HG03064 (cell line): ENCODE results near the gene ATP10B.

ENCODE experiments used
- ATAC-seq: cut with Tn5 transposase; IDR thresholded peaks from one replicate; pipeline ENCODE4 v1.9.1; 2021; ENCODE audit warnings: low read depth; ENCODE audit not compliant: unreplicated experiment

Gene ATP10B

DNA sequence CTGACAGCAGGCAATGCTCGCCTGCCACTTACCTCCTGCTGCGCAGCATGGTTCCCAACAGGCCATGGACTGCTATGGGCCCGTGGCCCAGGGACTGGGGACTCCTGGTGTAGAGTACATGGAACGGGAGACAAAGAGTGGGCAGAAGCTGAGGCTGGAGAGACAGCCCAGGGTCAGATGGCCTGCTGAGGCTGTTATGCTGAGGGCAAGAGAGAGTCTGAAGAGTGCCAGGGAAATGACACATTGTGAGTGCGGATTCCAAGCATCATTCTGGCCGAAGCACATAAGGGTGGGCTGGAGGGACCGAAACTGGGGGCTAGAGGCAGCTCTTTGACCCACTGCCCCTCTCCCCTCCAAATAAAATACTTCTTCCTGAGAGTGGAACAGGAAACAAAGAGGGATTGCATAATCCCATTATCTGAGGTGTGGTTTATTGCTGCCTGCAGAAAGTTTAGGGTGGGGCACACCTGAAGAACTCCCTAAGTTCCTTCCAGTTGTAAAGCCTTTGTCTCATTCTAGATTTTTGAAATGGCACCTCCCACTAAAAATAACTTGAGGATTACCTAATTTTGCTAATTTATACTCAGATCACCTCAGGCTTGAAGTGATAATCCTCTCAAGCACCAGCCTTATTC is 158.1 kb downstream of the ATP10B start:
- no peak for ATAC-seq

DNA sequence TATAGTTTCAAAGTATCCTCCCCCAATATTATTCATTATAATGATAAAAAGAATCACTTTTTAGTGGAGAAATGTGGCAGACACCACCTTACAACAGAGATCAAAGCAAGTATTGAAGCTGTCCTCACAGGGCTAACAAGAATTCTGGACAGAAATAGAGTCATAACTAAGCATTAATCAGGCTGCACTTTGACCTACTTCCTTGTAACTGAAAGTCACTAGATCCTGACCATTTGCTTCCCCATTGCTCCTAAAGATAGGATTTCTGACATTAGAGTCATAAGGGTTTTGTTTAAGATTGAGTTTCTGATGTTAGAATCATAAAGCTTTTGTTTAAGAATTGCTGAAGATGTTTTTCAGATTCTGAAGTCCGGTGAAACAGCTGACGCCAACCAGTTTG is 159.7 kb downstream of the ATP10B start:
- no peak for ATAC-seq

DNA sequence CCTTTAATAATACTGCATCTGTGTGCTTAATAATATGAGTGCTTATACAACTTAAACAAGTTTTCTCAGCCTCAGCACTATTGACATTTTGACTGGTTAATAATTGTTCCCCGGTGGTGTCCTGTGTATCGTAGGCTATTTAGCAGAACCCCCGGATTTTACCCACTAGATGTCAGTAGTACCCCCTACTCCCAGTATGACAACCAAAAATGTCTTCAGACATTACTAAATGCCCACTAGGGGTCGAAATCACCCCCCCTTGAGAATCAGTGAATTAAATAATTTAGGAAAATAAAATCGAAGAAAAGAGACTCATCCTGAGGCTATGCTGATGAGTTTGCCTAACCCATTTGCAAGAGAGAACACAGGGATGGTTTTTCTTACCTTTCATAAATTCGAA is 166.3 kb downstream of the ATP10B start:
- no peak for ATAC-seq

DNA sequence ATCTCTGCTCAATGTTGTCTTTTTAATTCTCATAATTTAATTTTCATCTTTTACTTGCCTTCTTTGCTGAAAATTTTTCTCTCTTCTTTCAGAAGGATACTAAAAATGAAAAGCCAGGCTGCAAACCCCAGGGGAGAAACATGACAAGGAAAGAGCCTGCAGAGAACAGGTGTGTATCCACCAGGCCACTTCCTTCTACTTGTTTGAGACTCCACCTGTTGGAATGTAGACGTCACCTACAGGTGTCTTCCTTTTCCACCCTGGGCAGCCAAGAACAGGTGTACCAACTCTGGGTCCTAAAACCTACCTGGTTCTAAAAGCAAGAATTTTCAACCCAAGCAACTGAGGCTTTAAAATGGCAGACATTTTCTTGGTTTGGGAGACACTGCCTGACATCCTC is 166.8 kb downstream of the ATP10B start:
- no peak for ATAC-seq

DNA sequence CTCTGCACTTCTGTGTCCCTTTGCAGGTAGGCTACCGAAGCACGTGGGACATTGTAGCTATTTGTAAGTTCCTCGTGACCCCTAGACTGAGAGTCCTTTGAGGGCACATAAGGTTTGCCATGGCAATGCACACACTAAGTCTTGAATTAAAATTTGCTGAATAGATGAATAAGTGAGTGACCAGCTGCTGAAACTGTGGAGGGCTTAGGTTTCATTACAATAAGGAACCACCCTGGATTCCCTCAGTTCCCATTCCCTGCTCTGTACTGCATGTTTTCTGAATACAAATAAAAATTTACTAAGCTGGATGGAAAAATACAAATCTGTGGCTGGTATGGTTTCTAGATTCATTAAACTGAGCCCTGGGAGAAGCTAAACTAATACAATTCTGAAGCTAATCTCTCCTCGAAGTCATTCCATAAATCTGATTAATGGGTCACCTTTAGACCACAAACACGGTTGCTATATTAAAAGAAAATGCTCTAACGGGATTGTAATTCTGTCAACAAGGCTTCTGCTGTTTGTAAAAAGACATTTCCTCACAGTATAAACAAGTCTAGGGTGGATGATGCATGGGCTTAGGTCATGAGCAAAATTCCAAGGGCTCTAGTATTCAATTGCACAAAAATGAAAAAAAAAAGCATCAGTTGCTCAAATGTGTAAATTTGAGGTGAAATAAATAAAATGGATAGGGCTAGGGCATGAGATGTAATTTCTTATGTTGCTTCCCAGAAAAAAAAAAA is 172.3 kb downstream of the ATP10B start:
- ATAC-seq: no peak

DNA sequence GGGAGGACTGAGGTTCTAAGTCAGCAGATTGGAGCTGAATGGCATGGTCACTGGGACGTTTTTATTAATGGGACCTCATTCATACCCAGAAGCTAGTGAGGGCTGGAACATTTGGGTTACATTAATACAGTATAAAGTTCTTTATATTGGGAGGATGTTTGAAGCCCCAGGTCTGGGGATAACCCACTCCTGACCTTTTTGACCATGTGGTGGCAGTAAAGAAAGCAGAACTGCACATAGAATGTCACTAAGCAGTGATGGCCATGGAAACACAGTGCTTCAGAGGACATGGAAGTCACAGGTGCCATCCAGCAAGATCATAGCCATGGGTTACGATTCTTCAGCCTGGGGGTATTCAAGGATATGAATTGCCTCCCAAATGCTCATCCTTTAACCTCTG is 176.0 kb downstream of the ATP10B start:
- ATAC-seq: no peak

DNA sequence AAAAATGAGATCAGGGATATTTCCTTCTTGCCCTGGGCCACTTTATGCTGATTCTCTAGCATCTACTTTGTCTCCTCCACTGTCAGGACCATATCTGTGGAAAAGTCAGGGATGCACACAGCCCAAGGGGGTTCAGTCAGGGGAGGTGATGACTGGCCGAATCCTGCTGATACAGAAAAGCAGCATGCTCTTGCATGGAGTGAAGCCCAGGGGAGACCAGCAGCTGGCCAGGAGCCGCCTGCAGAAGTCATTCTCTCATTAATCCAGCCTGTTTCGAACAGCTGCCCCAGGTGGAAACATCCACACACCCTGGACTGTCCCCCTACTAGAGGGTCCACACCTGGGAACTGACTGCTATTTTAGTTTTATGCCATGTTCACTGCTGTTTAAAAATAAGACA is 177.1 kb downstream of the ATP10B start:
- no peak for ATAC-seq

DNA sequence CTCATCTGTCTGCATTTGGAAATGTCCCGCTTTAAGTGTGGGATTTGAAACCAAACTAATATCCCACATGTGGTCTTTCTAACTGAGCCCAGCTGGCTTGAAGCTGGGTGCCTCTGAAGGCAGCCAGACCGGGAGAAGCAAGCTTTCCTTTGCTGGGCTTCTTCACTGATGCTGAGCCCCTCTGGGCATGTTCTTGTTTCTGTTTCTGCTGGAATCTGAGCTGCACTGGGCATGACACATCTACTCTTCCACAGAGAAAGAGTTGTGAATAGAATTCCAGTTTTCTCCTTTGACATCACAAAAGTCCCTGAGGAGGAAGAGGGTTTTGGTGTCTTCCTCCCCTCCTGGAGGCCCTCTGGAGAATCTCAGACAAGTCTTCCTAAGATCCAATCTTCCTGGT is 179.5 kb downstream of the ATP10B start:
- ATAC-seq: no peak

DNA sequence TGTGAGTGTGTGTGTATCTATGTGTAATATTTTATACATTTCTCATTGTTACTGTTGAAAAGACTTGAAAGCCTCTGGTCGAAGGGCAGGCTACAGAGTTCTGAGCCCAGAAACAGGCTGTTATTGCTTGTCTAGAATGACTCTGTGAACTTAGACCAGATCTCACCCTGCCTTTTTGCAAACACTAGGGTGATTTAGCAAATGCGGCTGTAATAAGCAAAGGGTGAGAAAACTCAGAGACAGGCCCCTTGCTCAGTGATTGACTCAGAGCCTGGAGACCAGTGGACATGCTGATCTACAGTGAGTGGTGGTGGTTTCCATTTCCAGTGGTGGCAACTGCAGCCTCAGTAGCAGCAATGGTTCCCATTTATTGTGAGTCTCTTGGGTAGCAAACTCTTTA is 183.7 kb downstream of the ATP10B start:
- no peak for ATAC-seq

DNA sequence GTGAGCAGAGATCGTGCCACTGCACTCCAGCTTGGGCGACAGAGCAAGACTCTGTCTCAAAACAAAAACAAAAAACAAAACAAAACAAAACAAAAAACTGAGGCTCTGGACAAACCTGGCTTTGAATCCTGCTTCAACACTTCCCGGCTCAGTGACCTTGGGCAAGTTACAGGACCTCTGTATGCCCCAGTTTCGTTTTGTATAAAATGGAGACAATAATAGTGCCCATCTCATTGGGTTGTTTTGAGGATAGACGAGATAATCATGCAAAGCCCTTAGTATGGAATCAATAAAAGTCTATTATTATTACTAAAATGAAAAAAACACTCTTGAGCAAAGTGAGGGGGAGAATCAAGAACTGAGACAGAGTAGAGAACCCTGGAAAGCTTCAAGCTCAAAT is 184.9 kb downstream of the ATP10B start:
- no peak for ATAC-seq

DNA sequence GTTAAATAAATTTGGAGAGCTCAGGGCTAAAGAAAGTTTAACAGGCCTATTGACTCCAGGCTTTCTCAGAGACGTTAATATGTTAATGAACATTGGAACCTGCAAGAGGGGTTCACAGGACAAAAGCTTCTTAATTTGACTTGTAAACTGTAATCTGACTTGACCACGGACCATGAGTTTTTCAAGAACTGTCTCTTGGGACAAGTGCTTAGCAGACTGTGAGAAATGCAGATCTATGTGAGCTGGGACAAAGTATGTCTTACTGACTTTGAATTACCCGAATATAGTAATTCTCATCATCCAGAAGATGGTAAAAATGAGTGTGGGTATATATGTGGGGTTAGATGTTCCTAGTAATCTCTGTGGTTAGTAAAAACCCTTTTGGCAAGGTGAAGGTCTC is 186.6 kb downstream of the ATP10B start:
- ATAC-seq: no peak

DNA sequence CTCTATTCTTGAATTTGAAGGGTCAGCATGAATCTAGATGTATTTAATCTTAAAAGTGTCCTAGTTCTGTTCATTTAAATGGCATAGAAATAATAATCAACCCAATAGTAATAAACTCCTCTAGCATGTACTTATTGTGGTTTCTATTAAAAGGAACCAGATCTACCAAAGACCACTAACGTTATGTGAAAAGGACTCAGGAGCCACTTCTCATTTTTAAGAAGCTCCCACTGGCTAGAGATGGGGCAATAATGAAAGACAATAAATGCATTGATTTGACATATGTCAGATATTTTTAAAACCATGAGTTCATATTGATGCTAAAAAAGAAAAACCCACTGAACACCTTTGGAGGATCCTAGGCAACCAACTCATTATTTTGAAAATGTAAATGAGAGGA is 191.9 kb downstream of the ATP10B start:
- no peak for ATAC-seq

DNA sequence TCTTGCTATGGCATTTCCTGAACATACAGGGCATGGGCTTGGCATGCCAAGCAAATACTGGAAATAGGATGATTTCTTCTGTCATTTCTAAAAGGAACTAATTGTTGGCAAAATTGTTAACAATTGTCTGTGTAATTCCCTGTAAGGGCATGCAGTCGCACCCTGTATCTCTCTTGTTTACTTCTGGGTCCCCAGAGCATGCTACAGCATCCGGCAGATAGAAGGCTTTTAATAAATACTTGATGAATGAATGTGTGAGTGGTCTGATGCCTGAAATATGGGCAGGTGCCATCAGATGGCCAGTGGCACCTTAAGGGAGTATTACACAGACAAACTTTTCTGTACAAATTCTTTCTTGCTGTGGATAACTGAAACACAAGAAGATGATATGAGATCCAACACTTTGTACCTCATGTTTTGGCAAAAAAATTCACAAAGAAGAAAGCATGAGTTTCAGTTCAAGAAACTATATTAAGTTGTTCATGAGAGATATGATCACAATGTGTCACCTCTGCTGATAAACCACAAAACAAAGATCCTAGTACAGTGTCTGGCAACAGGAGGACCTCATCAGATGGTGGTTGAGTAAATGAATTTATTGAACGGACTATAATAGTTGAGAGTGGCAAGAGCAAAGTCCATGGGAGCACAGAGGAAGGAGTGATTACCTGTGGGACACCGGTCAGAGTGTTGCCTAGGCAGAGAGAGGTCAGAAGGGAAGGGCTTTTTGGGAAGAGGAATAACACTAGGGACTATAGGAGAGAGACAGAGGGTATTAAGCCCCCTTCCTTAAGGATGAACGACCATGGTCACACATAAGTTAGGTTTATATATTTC is 194.2 kb downstream of the ATP10B start:
- ATAC-seq: no peak

DNA sequence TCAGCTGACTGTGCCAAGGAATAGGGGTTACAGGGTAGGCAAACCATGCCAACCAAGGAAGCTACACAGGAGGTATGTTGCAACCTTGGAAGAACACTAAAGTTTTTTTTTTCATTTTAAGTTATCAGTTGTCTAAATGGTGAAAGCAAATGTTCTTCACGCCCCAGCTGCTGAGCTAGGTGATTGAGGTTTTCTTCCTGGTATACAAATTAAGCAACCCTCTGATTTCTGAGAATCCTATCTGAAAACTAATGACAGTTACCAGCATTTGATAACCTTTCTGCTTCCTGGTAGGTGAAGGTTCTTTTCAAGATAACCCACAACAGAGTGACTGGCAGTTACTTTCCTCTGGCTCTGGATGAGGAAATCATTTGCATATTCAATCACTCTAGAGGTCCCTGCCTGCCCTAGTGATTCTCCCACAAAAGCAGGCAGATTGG is 194.9 kb downstream of the ATP10B start:
- ATAC-seq: no peak

DNA sequence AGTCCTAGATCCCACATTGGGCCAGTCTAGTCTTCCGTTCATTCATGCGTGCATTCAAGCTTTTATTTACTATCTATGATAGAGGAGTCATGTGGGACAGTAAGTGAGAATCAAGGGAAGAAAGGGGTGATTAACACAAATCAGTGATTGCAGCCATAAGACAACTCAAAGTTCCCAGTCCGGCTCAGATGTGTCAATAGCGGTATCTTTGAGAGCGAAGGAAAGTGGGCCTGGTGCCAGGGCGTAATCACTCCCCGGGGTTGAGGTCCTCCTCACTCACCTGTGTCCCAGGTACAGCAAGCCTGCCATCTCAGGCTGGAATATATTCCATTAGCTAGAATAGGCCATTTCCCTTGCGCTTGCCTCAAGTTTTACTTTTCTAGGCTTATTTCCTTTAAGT is 196.3 kb downstream of the ATP10B start:
- no peak for ATAC-seq

DNA sequence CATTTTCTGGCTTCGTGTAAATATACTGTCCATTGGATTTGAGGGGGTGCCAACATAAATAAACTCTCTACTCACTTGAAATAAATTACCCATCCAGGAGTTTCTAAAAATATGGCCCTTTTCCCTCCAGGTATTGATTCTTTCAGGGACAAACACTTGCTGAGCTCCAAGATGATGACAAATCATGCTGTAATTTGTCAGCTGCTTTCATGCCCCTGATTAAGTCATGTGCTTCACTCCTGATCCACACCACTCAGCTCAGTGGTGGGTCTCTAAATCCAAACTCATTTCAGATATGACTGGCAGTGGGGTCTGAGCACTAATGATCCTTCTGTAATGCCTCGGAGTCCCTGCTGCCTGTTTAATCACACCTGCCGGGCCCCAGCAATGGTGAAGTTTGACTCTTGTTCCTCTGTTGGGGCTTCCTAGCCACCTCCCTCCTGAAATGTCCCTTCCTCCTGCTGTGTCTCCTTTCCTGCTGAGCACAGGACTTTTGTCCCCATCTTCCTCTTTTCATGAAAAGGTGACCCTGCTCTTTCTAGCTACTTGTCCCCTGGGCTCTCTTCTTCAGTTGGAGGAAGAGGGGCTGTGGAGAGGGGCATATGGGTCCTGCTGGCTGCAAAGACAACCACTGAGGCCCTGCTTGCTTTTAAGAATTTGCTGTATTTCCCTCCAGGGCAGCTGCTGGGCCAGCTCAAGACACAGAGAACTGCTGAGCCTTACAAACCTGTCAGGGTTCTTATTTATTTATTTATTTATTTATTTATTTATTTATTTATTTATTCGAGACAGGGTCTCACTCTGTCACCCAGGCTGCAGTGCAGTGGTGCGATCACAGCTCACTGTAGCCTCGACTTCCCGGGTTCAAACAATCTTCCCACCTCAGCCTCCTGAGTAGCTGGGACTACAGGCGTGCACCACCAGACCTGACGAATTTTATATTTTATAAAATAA is 200.0 kb downstream of the ATP10B start:
- no peak for ATAC-seq

DNA sequence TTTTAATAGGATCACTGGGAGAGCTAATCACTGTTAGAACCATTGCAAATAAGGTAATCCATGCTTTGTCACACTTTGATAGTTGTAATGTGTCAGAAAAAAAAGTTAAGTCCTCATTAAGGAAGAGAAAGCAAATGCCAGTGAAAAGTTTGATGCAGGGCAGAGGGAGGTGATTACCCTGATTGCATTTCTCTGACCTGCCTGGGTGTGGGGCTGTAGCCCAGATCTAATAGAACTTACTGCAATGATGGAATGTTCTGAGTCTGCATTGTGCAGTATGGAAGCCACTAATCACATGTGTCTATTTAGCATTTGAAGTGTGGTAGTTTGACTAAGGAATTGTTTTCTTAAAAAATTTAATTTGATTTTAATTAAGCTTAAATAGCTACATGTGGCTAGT is 202.7 kb downstream of the ATP10B start:
- ATAC-seq: no peak

DNA sequence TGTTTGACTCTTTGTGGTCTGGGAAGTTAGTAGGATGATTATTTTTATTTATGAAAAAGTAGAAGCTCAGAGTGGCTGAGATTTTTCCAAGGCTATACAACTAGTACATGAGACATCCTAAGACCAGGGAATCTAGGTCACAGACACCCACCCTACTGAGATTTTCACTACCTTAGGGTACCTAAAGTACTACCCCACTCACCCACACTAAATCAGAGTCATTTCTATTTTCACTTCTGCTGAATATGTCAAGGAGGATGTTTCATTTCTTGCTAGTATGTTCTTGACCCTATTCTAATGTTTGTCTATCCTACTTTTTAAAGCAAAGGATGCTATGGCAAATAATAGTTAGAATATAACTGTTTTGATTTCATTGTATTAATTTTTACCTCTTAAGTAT is 206.0 kb downstream of the ATP10B start:
- ATAC-seq: no peak

DNA sequence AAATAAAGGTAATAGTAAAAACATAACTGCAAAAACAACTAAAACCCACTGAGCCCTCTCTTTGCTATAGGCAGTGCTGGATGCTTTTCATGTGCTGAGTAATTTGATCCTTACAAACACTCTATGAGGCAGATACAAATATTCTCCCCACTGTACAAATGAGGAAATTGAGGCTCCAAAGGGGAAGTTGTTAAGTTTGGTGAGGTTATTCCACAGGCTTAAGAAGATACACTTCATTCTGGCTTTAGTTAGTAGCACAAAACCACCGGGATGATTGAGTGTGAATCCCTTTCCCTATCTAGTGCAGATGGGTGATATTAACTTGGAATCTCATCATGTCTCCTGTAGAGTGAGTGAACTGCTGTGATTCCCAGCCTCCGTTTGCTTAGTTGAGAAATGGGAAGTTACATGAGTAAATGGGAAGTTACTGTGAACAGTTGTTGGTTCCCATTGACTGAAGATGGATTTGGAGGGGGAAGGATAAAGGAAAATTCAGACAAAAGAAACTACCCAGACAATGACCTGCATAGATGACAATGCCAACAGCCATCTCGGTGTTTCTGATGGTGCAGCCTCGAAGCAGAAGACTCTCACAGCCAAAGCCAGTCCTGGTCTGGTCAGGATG is 208.3 kb downstream of the ATP10B start:
- no peak for ATAC-seq

DNA sequence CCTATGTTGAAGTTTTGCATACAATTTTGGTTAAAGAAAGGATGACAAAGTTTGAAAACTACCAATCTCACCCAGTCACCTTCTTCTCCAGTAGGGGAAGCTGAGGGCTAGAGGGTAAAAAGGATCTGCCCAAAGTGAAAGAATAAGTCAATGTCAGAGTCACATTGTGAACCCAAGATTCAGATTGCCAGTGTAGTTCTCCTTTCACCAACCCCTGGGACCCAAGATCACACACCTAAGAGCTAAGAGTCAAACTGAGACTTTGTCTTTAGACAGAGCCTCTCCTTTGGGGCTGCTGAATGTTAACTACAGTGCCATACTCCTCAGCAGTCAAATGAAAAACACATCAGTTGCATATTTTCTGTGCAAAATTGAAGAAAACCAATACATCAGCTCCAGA is 210.6 kb downstream of the ATP10B start:
- ATAC-seq: no peak
